GM12878 (cell line): ENCODE data around the gene PHOX2A. TPM values are rescaled to one million over a fixed set of nuclear protein-coding genes. Genes with fewer than 3 reads are reported as not detected.

Experiments
- ATAC-seq: fragments of 200-7000 bp; cut with Tn5 transposase; 3 replicates; pipeline ENCODE4 v1.9.1; 2020; ENCODE audit warnings: mild to moderate bottlenecking, moderate library complexity
- BruUV-seq: library from RNA; stranded (reverse); fragments of 400-500 nt; replicated peaks from 2 replicates; lab custom pipeline; 2021; lab: Mats Ljungman, UMichigan
- CTCF ChIA-PET: fragments of 300-600 bp; sonication (Branson Sonifier 250); formaldehyde crosslinking; extraction: SDS; loops from one replicate; lab custom pipeline; 2021; ENCODE audit warnings: inconsistent platforms; lab: Yijun Ruan, JAX
- POLR2A ChIA-PET: fragments of 350-600 bp; formaldehyde crosslinking; extraction: SDS; loops from one replicate; lab custom pipeline; 2021; ENCODE audit warnings: inconsistent platforms; lab: Charles Lee
- RAD21 ChIA-PET: fragments of 300-600 bp; sonication (Branson Sonifier 250); formaldehyde crosslinking; loops from one replicate; lab custom pipeline; 2023; ENCODE audit warnings: antibody characterized with exemption; ENCODE audit not compliant: unreplicated experiment; lab: Charles Lee
- SMC1A ChIA-PET: fragments of 300-600 bp; sonication (Branson Sonifier 250); formaldehyde crosslinking; loops from one replicate; lab custom pipeline; 2023; ENCODE audit not compliant: unreplicated experiment, uncharacterized antibody; lab: Charles Lee
- DNase-seq: peaks from one replicate; pipeline ENCODE4 v3.0.0-alpha.2; 2011; ENCODE audit warnings: low read depth, low spot score
- FAIRE-seq: peaks from 3 replicates; lab custom pipeline; 2011; peaks lifted over from hg19 to GRCh38; lab: Jason Lieb, UNC
- H2AFZ ChIP-seq: 2 replicates; pipeline ENCODE4 v1.6.0; 2011; ENCODE audit warnings: low read depth, low read length, control low read depth; ENCODE audit not compliant: control insufficient read depth
- H3K27ac ChIP-seq: 2 replicates; pipeline ENCODE4 v1.5.1; 2011; ENCODE audit warnings: control low read depth; ENCODE audit not compliant: control insufficient read depth, insufficient read depth
- H3K27me3 ChIP-seq, 2 experiments: replicated peaks in 1 of 2; 2 replicates each; pipeline versions ENCODE4 v1.6.0 to v1.6.1; 2011; ENCODE audit warnings: low read length in 1 of 2; ENCODE audit not compliant: control insufficient read depth in 2 of 2, insufficient read depth in 2 of 2
- H3K36me3 ChIP-seq, 2 experiments: 2 replicates each; pipeline ENCODE4 v1.5.1; 2011; ENCODE audit warnings: low read length in 1 of 2; ENCODE audit not compliant: control insufficient read depth in 2 of 2, insufficient read depth in 2 of 2
- H3K4me1 ChIP-seq: 2 replicates; pipeline ENCODE4 v1.6.1; 2011; ENCODE audit warnings: mild to moderate bottlenecking, low read length, moderate library complexity, mixed read lengths; ENCODE audit not compliant: control insufficient read depth, insufficient read depth
- H3K4me2 ChIP-seq: 2 replicates; pipeline ENCODE4 v1.6.0; 2011; ENCODE audit warnings: control low read depth; ENCODE audit not compliant: control insufficient read depth, insufficient read depth
- H3K4me3 ChIP-seq: fragments of 200-600 bp; sonication (generic); 2 replicates; pipeline ENCODE4 v1.5.1; 2016
- H3K79me2 ChIP-seq: 2 replicates; pipeline ENCODE4 v1.6.0; 2011; ENCODE audit warnings: low read length; ENCODE audit not compliant: control insufficient read depth, insufficient read depth
- H3K9ac ChIP-seq: 2 replicates; pipeline ENCODE4 v1.8.0; 2011; ENCODE audit warnings: low read length, control low read depth, mixed read lengths; ENCODE audit not compliant: control insufficient read depth, insufficient read depth
- H3K9me3 ChIP-seq: replicated peaks from 3 replicates; pipeline ENCODE4 v1.5.1; 2011; ENCODE audit warnings: mild to moderate bottlenecking, low read length; ENCODE audit not compliant: control insufficient read depth, insufficient read depth
- H4K20me1 ChIP-seq: 2 replicates; pipeline ENCODE4 v1.6.0; 2011; ENCODE audit not compliant: control insufficient read depth, insufficient read depth
- BMI1 ChIP-seq: fragments of 450-650 bp; IDR thresholded peaks from 2 replicates; pipeline ENCODE4 v1.6.1; 2016; ENCODE audit warnings: mild to moderate bottlenecking, moderate library complexity, borderline replicate concordance
- E2F8 ChIP-seq: fragments of 450-650 bp; IDR thresholded peaks from 2 replicates; pipeline ENCODE4 v1.6.1; 2018; ENCODE audit warnings: mild to moderate bottlenecking, low read depth, moderate library complexity; ENCODE audit not compliant: partially characterized antibody
- HCFC1 ChIP-seq: fragments of 150-350 bp; IDR thresholded peaks from 2 replicates; pipeline ENCODE4 v1.6.1; 2014; ENCODE audit warnings: low read length
- MTA3 ChIP-seq: IDR thresholded peaks from 2 replicates; pipeline ENCODE4 v1.6.1; 2012; ENCODE audit warnings: low read length, inconsistent platforms, borderline replicate concordance
- PAX5 ChIP-seq: IDR thresholded peaks from 2 replicates; pipeline ENCODE4 v1.6.1; 2011; ENCODE audit warnings: low read depth, low read length, borderline replicate concordance
- PAX8 ChIP-seq: fragments of 450-650 bp; IDR thresholded peaks from 2 replicates; pipeline ENCODE4 v1.6.1; 2017; ENCODE audit warnings: mild to moderate bottlenecking, moderate library complexity
- POLR2A ChIP-seq: IDR thresholded peaks from 2 replicates; pipeline ENCODE4 v1.6.1; 2011; ENCODE audit warnings: low read depth, mild to moderate bottlenecking, low read length
- POLR2AphosphoS5 ChIP-seq: IDR thresholded peaks from 2 replicates; pipeline ENCODE4 v1.6.1; 2011; ENCODE audit warnings: mild to moderate bottlenecking, low read length, inconsistent platforms
- SMC3 ChIP-seq: IDR thresholded peaks from 2 replicates; pipeline ENCODE4 v1.6.1; 2011; ENCODE audit warnings: low read length, improper control_type of control experiment, borderline replicate concordance
- TBL1XR1 ChIP-seq: IDR thresholded peaks from 2 replicates; pipeline ENCODE4 v1.6.1; 2012; ENCODE audit warnings: low read depth, low read length, improper control_type of control experiment
- TCF7 ChIP-seq: IDR thresholded peaks from 2 replicates; pipeline ENCODE4 v1.6.1; 2014; ENCODE audit warnings: antibody characterized with exemption, borderline replicate concordance
- YY1 ChIP-seq: IDR thresholded peaks from 2 replicates; pipeline ENCODE4 v1.6.1; 2011; ENCODE audit warnings: low read depth, mild to moderate bottlenecking, low read length
- ZBTB11 ChIP-seq: fragments of 450-650 bp; formaldehyde crosslinking; IDR thresholded peaks from 2 replicates; pipeline ENCODE4 v1.5.0; 2022; ENCODE audit warnings: mild to moderate bottlenecking, missing genetic modification characterization
- ZZZ3 ChIP-seq: IDR thresholded peaks from 2 replicates; pipeline ENCODE4 v1.6.1; 2011; ENCODE audit warnings: low read depth; ENCODE audit not compliant: control insufficient read depth, insufficient read length
- WGBS: methylation state at CpG from one replicate; pipeline ENCODE4 v1.1.6; 2016; ENCODE audit warnings: low lambda C conversion rate; ENCODE audit not compliant: insufficient replicate concordance, insufficient coverage; ENCODE audit errors: missing lambda C conversion rate; 5-methylcytosine and 5-hydroxymethylcytosine counted together
- in situ Hi-C: fragments of 300-500 bp; cut with MboI; formaldehyde crosslinking; loops from 9 replicates; pipeline ENCODE4 v1.14.3; 2018; ENCODE audit warnings: mixed read lengths
- intact Hi-C: fragments of 100-400 bp; cut with micrococcal nuclease; formaldehyde crosslinking; loops from one replicate; pipeline ENCODE4 v1.14.2; 2022; ENCODE audit not compliant: unreplicated experiment
- polyA plus RNA-seq, 11 experiments: library from polyadenylated mRNA; depleted of rRNA in 4 of 11; unstranded in 6 of 11; stranded (reverse) in 5 of 11; fragments of >200 nt; fragmentation: Nextera tagmentation in 4 of 11; fragmentation: Illumina TruSeq in 1 of 11; extraction: Ambion mirVana in 4 of 11; extraction: Trizol in 1 of 11; gene quantifications; 1 replicate in 1 of 11; 2 replicates in 10 of 11; pipeline versions ENCODE4 v1.2.1 to v1.2.3, GENCODE V29; 2011 to 2016; ENCODE audit warnings: inconsistent platforms in 2 of 11, missing spikeins in 2 of 11, low read depth in 1 of 11
- total RNA-seq, 4 experiments: library from RNA; depleted of rRNA in 3 of 4; stranded (reverse); fragments of >200 nt in 3 of 4; fragmentation: Illumina TruSeq in 1 of 4; extraction: Trizol in 1 of 4; gene quantifications; 2 replicates each; pipeline versions ENCODE4 v1.2.1 to v1.2.3, GENCODE V29; 2013 to 2021
- TF ChIP-seq, protein P1 (sequence below): fragments of 450-650 bp; IDR thresholded peaks from 2 replicates; pipeline ENCODE4 v1.6.1; 2017; ENCODE audit warnings: mild to moderate bottlenecking, moderate library complexity

Gene PHOX2A
- total and polyA plus RNA-seq, 10 of the 15 experiments (the other 5 are each of a cell fraction or from before 2014, with no cell fraction given), result not detected

- 79% methylated on average over 3 of the region's 3 CpGs for WGBS
- no peaks in the 10 kb centered on the region for H4K20me1 ChIP-seq
- DNase-seq, result no peak
- H3K9me3 ChIP-seq, result peaks cover 4% of the 10 kb centered on the region; the same call in 2 of the 3 replicates
- H3K9ac ChIP-seq, result no peak overlapping the region
- intact Hi-C loops (no loop called here), in situ Hi-C loops (no loop called here)
- H3K27me3 ChIP-seq, result no peaks in the 10 kb centered on the region
- no peak for ATAC-seq
- H3K4me1 ChIP-seq, result no peaks in the 10 kb centered on the region
- POLR2A ChIA-PET, result no interaction called here
- no peaks in the 10 kb centered on the region for H3K36me3 ChIP-seq
- SMC1A ChIA-PET, result no interaction called here
- H3K4me2 ChIP-seq, result no peak overlapping the region
- TF ChIP-seq POLR2AphosphoS5, result no peak
- no peak for TF ChIP-seq TBL1XR1
- TF ChIP-seq, protein P1, sequence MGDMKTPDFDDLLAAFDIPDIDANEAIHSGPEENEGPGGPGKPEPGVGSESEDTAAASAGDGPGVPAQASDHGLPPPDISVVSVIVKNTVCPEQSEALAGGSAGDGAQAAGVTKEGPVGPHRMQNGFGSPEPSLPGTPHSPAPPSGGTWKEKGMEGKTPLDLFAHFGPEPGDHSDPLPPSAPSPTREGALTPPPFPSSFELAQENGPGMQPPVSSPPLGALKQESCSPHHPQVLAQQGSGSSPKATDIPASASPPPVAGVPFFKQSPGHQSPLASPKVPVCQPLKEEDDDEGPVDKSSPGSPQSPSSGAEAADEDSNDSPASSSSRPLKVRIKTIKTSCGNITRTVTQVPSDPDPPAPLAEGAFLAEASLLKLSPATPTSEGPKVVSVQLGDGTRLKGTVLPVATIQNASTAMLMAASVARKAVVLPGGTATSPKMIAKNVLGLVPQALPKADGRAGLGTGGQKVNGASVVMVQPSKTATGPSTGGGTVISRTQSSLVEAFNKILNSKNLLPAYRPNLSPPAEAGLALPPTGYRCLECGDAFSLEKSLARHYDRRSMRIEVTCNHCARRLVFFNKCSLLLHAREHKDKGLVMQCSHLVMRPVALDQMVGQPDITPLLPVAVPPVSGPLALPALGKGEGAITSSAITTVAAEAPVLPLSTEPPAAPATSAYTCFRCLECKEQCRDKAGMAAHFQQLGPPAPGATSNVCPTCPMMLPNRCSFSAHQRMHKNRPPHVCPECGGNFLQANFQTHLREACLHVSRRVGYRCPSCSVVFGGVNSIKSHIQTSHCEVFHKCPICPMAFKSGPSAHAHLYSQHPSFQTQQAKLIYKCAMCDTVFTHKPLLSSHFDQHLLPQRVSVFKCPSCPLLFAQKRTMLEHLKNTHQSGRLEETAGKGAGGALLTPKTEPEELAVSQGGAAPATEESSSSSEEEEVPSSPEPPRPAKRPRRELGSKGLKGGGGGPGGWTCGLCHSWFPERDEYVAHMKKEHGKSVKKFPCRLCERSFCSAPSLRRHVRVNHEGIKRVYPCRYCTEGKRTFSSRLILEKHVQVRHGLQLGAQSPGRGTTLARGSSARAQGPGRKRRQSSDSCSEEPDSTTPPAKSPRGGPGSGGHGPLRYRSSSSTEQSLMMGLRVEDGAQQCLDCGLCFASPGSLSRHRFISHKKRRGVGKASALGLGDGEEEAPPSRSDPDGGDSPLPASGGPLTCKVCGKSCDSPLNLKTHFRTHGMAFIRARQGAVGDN, result no peak
- TF ChIP-seq MTA3, result no peak
- TF ChIP-seq YY1, result no peak
- TF ChIP-seq BMI1, result no peak
- TF ChIP-seq PAX8, result no peak
- no peak for TF ChIP-seq SMC3
- no peak for TF ChIP-seq PAX5
- TF ChIP-seq ZBTB11, result no peak
- no peak for TF ChIP-seq E2F8
- no peak for TF ChIP-seq HCFC1
- TF ChIP-seq ZZZ3, result no peak
- TF ChIP-seq POLR2A, result no peak
- TF ChIP-seq TCF7, result no peak
- no peaks in the 10 kb centered on the region for H3K79me2 ChIP-seq
- CTCF ChIA-PET, result no interaction called here
- H3K27ac ChIP-seq, result no peak overlapping the region
- BruUV-seq, result no TSS peak
- H3K4me3 ChIP-seq, result no peak overlapping the region
- FAIRE-seq, result no peak
- RAD21 ChIA-PET, result no interaction called here
- H2AFZ ChIP-seq, result no peak overlapping the region
Observed at GRCh38 chr11:72253392-72253791, 9.4 kb upstream of the PHOX2A start.
